NCI-H1048 (cell line): ENCODE measurements around the gene NGLY1.

Experiments used
- DNase-seq: peaks from one replicate; lab custom pipeline; 2025; lab: John Stamatoyannopoulos, UW

Gene NGLY1

GRCh38 chr3:25707268-25707926 is 75.8 kb downstream of the NGLY1 start:
- DNase-seq, result no peak

GRCh38 chr3:25706213-25706612 is 77.0 kb downstream of the NGLY1 start:
- DNase-seq, result no peak

GRCh38 chr3:25697553-25697952 is 85.7 kb downstream of the NGLY1 start:
- DNase-seq, result no peak

GRCh38 chr3:25695731-25696420 is 87.4 kb downstream of the NGLY1 start:
- DNase-seq, result no peak

- DNase-seq, result no peak
Measured at GRCh38 chr3:25693238-25693637, 90.0 kb downstream of the NGLY1 start.

GRCh38 chr3:25692341-25692740 is 90.9 kb downstream of the NGLY1 start:
- DNase-seq, result no peak

GRCh38 chr3:25690768-25691533 is 92.3 kb downstream of the NGLY1 start:
- no peak for DNase-seq

- DNase-seq, result no peak
Measured at GRCh38 chr3:25689226-25689625, 94.0 kb downstream of the NGLY1 start.

GRCh38 chr3:25687742-25688141 is 95.5 kb downstream of the NGLY1 start:
- DNase-seq, result no peak

GRCh38 chr3:25686766-25687165 is 96.5 kb downstream of the NGLY1 start:
- no peak for DNase-seq

- no peak for DNase-seq
Measured at GRCh38 chr3:25683882-25684281, 99.4 kb downstream of the NGLY1 start.

- no peak for DNase-seq
Measured at GRCh38 chr3:25683410-25683809, 99.8 kb downstream of the NGLY1 start.

GRCh38 chr3:25679642-25680302 is 103.5 kb downstream of the NGLY1 start:
- no peak for DNase-seq

- DNase-seq, result no peak
Measured at GRCh38 chr3:25679166-25679565, 104.1 kb downstream of the NGLY1 start.

GRCh38 chr3:25678581-25678980 is 104.7 kb downstream of the NGLY1 start:
- no peak for DNase-seq

- DNase-seq, result no peak
Measured at GRCh38 chr3:25677121-25677520, 106.1 kb downstream of the NGLY1 start.

GRCh38 chr3:25674670-25675069 is 108.6 kb downstream of the NGLY1 start:
- DNase-seq, result no peak

GRCh38 chr3:25673738-25674298 is 109.4 kb downstream of the NGLY1 start:
- no peak for DNase-seq
